HG03457 (cell line): ENCODE data around the gene ARHGEF2.
A peak's percentile ranks its signal among the peaks of the same experiment; 100 is the strongest.
"Not testable (repeated sequence)": the region's sequence is repeated elsewhere in the genome, so short reads cannot be mapped to it uniquely, and the experiment has no call there.

Experiments used
- ATAC-seq: cut with Tn5 transposase; IDR thresholded peaks from one replicate; pipeline ENCODE4 v1.9.1; 2021; ENCODE audit warnings: moderate number of reproducible peaks; ENCODE audit not compliant: unreplicated experiment

ARHGEF2 gene

GRCh38 chr1:155946633-155947219 lies 31.6 kb downstream of the ARHGEF2 start:
- no peak for ATAC-seq

GRCh38 chr1:155944444-155944799 lies 33.9 kb downstream of the ARHGEF2 start:
- ATAC-seq = no peak

GRCh38 chr1:155942578-155943141 lies 35.7 kb downstream of the ARHGEF2 start:
- no peak for ATAC-seq

- ATAC-seq = no peak
Observed at GRCh38 chr1:155941845-155942531, 36.4 kb downstream of the ARHGEF2 start.

- ATAC-seq = no peak
Observed at GRCh38 chr1:155940993-155941844, 37.1 kb downstream of the ARHGEF2 start, which contains the start of gene RXFP4. Gene RXFP4 (plus strand): TSS chr1:155941638. CDS start chr1:155941710, 72 bp downstream.

GRCh38 chr1:155940482-155940992 lies 37.8 kb downstream of the ARHGEF2 start:
- ATAC-seq = no peak

- ATAC-seq = no peak
Observed at GRCh38 chr1:155938220-155938627, 40.1 kb downstream of the ARHGEF2 start.

GRCh38 chr1:155934936-155935590 lies 43.3 kb downstream of the ARHGEF2 start:
- ATAC-seq = no peak

GRCh38 chr1:155934097-155934935 lies 44.0 kb downstream of the ARHGEF2 start, which contains the start of gene KHDC4:
Gene KHDC4 (minus strand): TSS chr1:155934413. CDS start chr1:155934373, 40 bp downstream.
- peak; percentile 71 for ATAC-seq

- no peak for ATAC-seq
Observed at GRCh38 chr1:155933591-155934096, 44.7 kb downstream of the ARHGEF2 start.

GRCh38 chr1:155932487-155932886 lies 45.9 kb downstream of the ARHGEF2 start:
- no peak for ATAC-seq

GRCh38 chr1:155932081-155932480 lies 46.3 kb downstream of the ARHGEF2 start:
- no peak for ATAC-seq

GRCh38 chr1:155931332-155932038 lies 46.9 kb downstream of the ARHGEF2 start:
- no peak for ATAC-seq

GRCh38 chr1:155930725-155931124 lies 47.6 kb downstream of the ARHGEF2 start:
- not testable (repeated sequence) for ATAC-seq

- no peak for ATAC-seq
Observed at GRCh38 chr1:155929057-155929456, 49.3 kb downstream of the ARHGEF2 start.

GRCh38 chr1:155925506-155925905 lies 52.8 kb downstream of the ARHGEF2 start:
- ATAC-seq = no peak

GRCh38 chr1:155920717-155921116 lies 57.6 kb downstream of the ARHGEF2 start:
- no peak for ATAC-seq

GRCh38 chr1:155919801-155920200 lies 58.5 kb downstream of the ARHGEF2 start:
- ATAC-seq = no peak

- ATAC-seq = no peak
Observed at GRCh38 chr1:155918660-155919059, 59.7 kb downstream of the ARHGEF2 start.
